Keratinocyte (primary cell): Measurements from ENCODE around the gene ITGB8.

ENCODE experiments used
- CTCF ChIP-seq, 3 experiments: IDR thresholded peaks in 1 of 3; conservative IDR thresholded peaks in 1 of 3; optimal IDR thresholded peaks in 1 of 3; 2 replicates in 2 of 3; 3 replicates in 1 of 3; pipeline versions ENCODE3 to v1.5.1; 2011; ENCODE audit warnings: low read length in 3 of 3, mild to moderate bottlenecking in 3 of 3, moderate library complexity in 2 of 3, control low read depth in 1 of 3, inconsistent platforms in 1 of 3; ENCODE audit not compliant: insufficient read depth in 2 of 3; ENCODE audit errors: extremely low read depth in 1 of 3
- EZH2 ChIP-seq: IDR thresholded peaks from one replicate; pipeline ENCODE4 v1.6.1; 2012; ENCODE audit warnings: inconsistent platforms, mild to moderate bottlenecking, low read length, moderate library complexity

- no peak for TF ChIP-seq EZH2
- TF ChIP-seq CTCF (optimal IDR thresholded peaks at IDR 0.05 in 1 of 3, IDR thresholded peaks at IDR 0.05 in 1 of 3, conservative IDR thresholded peaks at IDR 0.05 in 1 of 3; ENCODE audit: extremely low read depth in 1 of 3, insufficient read depth in 2 of 3, low read length in 3 of 3) = no peak
These were observed 13.7 kb downstream of the ITGB8 start for GRCh38 chr7:20344396-20344795.
